Activated CD4-positive, alpha-beta T cell treated with anti-CD3 and anti-CD28 coated beads for 48 hours (primary cell): ENCODE measurements around the gene GPC6.

Experiments used
- DNase-seq: peaks from one replicate; pipeline ENCODE4 v3.0.0-alpha.2; 2020

The GPC6 gene

DNA sequence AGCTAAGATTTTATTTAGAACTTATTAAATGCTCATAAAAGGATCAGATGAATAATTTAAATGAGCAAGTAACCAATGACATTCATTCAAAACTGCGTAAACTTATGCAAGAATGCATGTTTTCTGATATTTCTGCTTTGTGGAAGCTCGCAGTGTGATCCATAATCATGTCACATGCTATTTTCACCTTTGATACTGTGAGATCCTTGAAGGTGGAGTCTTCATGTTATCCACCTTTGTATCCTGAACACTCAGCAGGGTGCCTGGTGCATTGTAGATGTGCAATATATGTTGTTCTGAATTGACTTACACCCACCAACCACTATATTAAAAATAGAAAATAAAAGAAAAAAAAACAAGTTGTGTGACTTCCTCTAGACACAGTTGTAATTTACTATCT is 919.4 kb downstream of the GPC6 start:
- no peak for DNase-seq

DNA sequence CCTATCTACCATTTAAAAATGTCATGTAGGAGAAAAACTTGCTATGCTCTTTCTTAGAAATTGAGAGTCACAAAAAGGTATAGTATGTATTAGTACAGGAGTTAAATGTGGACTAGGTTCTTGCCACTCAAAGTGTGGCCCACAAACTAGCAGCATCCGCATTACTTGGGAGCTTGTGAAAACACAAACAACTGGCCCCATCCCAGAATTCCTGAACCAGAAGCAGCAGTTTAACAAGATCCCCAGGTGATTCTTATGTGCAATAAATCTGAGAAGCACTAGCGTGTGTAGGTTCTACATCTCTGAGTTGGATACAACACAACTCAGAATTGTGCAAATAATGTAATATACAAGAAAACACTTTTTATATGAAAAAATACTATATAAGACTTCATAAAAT is 927.0 kb downstream of the GPC6 start:
- DNase-seq = no peak

DNA sequence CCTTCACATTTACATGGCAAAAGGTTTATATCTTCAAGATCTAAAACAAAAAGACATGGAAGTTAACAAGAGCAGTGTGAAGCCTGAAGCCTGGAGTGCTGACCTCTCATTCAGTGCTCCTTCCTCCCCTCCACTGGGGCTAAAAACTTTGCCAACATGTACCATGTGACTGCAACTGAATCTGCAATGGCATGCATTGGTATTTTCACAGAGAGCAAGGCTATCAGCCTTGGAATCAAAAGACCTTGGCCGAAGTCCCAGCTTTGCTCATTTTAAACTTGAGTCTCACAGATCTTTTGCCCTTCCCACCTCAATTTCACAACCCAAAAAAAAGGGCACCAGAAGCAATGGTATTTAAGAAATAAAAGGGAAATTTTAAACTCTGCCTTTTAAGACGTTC is 927.8 kb downstream of the GPC6 start:
- no peak for DNase-seq

DNA sequence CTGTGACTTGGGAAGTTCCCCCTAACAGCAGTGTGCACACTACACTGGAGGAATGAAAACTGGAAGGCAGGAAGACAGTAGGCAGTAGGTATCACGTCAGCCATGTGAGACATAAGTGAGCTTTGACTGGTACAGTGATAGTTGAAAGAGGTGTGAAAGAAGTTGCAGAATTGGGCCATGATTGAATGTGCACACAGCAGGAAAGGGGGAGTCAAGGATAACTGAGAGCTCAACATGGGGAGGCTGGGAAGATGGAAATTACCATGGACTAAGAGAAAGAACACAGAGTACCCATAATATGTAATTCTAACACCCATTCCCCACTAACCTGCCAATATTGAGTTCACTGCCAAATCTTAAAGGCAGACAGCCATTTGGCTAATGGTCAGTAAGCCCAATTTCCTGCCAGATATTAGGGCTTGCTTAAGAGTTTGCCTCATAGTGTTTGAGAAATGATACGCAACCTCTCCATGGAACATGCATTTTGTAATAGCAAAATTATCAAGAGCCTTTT is 931.2 kb downstream of the GPC6 start:
- no peak for DNase-seq

DNA sequence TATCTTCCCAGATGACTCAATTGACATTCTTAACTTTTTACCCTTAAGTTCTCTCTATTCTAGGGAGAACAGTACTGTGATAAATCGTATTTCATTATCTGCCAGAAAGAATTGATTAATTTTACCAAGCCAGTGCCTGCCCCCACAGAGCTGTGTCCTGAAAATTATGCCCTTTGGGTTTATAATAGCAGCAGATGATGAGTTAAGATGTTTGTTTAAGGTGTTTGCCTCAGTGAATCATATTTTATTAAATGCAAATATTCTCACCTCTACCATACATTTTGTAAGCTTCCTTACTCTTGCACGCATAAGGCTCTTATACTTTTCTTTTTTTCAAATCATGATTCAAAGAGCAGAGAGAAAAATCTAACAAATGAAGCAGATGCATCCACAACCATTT is 934.3 kb downstream of the GPC6 start:
- no peak for DNase-seq

DNA sequence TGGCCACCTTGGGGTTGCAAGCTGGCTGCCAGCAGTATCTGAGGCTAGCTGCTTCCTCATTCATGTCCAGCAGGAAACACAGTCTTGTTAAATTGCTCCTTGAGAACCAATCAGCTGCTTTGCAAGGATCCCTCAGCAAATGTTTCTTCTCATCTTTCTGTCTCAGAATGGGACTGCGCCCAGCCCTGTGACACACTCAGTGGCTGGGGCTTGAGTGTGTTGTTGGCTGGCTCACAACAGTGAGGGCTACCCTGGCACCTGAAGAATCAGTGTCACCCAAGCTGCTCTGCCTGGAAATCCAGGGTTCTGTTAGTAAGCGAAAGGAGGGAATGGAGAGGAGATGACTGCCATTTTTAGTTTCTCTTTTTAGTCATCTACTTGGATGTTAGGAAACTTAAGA is 935.7 kb downstream of the GPC6 start:
- no peak for DNase-seq

DNA sequence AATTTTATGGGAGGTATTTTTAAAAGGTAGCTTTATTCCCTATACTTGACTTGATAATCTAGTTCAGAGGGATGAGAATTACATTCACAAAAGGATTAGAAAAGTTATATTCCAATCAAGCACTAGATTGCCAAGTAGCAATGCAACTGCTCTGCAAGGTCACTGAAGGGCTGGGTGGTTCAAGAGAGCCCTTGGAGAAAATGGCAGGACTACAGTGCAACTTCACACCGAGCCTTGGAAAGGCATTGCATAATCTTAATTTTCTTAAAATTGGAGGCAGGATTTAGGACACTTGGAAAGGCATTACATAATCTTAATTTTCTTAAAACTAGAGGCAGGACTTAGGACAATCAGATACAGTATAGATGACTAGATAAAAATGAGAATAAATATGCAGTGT is 936.9 kb downstream of the GPC6 start:
- no peak for DNase-seq

DNA sequence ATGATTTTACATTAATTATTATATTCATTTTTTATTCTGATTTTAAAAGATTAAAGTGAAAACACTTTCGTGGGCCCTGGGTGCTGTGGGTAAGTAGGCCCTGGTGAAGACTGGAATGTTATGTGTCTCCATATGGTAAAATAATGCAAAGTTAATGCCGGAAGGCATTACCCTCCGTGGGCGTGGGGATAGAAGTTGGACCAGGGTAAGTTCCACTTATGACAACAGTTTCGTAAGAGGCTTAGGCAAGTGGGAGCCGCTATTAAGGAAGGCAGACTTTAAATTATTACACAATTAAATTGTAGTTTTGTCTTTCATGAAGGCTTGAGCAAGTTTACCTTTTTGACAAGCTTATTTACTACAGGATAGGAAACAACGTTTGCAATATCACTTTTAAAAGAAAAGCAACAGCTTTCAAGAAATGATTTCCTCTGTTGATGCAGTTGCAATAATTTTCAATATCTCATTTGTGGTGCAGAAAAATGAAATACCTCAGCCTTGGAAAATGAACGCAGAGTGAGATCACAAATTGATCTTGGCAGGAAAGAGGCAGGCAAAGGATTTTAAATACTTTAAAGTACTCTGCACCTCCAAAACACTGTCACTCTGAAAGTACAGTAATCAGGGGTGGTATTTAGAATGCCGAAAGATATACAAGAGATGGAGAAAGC is 942.3 kb downstream of the GPC6 start:
- no peak for DNase-seq

DNA sequence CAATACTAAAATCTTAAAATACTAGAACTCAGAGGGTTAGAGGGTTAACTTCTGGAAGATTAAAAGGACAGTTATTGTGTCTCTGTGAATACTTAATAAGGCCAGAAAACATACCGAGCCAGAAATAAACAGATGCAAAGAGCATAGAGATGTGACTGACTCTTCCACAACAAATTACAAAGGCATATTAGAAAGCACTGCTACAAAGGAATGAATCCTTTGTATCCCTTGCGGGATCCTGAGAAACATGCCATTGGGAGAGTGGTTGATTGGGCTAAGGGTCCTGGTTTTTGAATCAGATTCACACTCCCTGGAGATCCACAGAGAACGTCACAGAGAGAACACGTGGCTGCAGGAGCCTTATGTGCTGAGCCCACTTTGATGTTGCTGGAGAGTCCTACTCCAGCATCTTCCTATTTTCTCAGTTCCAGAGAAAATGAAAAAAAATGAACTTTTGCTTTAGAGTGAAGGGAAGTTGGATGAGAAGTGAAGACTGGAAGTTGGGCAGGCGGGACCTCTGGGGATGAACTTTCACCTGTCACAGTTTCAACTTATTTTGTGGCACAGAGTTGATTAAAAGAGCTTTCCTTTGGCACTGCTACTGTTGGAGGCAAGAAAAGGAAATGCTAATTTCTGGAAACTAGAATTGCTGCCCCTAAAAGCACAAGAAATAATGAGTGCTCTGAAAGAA is 943.0 kb downstream of the GPC6 start:
- DNase-seq = no peak

DNA sequence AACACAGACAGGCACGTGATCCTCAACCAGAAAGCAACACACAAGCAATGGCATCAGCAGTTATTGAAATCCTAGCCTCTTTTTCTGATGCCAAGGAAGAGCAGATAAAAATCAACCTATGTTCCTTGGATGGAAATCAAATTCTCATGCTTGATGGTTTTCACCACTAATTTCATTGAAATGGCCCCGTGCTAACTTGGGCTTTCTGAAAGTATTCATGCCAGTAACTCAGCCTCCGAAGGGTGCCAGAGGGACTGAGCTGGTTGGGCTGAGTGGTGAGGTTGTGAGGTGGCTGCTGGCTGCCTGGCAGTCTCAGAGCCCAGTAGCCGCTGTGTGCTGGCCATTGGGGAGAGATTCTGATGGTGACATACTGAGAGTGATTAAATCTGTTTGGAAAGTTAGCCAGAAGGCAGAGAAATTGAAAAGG is 943.6 kb downstream of the GPC6 start:
- DNase-seq = no peak

DNA sequence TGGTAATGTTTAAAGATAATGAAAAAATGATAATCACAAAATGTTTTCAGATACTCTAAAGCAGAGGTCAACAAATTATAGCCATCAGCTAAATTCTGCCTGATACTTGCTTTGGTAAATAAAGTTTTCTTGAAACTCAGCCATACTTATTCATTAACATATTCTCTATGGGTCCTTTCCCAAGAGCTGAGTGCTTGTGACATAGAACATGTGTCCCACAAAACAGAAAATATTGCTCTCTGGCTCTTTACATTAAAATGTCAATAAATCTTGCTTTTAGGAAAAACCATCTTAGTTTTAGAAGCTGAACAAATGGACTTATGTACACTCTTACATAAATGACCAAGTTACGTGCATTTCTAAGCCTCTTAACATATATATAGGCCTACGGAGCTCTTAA is 945.8 kb downstream of the GPC6 start:
- no peak for DNase-seq

DNA sequence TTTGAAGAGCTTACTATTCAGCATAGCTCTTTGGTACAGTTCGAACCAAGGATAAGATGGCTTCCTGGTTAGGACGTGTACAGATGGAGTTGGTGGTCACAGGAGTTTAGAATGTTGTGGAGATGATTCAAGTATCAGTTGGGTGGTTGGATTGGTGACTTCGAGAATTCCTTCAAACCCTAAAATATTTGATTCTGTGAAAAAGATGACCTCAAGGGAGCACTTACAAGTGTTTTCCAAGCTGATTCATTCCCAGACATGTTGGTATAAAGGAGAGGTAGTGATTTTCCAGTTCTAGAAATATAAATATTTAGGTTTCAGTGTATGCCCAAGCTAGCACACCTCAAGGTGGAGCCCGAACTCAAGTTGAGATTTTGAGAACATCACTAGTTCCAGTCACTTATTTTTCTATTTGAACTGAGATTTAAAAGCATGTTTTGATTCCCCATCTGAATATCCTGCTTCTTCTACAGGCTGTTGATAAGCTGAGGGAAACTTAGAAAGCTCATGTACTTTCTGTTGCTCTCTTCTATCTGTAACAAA is 946.8 kb downstream of the GPC6 start:
- no peak for DNase-seq

DNA sequence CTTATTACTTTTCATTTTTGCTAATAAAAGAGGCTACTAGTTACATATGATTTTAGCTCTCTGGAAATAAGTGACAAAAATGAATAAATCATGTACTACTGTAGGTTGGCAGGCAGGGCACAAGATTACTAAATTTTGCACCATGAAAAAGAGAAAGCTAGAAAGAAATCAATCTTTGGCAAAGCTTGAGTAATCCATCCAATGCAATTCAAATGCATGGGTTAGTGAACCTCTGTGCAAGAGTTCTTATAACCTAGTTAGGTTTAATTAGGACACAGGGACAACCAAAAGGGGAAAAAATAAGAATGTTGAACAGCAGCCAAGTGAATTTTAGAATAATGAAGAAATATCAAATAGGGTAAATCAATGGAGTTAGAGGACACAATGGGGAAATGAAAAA is 947.4 kb downstream of the GPC6 start:
- DNase-seq = no peak

DNA sequence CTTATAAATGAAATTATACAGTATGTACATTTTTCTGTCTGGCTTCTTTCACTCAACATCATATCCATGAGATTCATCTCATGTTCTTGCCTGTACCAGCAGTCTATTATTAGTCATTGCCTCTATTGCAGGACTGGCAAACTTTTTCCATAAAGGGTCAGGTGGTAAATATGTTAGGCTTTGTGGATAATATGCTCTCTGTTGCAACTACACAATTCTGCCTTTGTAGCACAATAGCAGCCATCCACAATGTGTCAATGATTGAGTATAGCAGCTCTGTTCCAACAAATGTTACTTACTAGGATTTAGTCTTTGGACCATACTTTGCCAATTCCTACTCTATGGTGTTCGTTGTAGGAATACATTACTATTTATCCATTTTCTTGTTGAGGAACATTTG is 948.5 kb downstream of the GPC6 start:
- no peak for DNase-seq

DNA sequence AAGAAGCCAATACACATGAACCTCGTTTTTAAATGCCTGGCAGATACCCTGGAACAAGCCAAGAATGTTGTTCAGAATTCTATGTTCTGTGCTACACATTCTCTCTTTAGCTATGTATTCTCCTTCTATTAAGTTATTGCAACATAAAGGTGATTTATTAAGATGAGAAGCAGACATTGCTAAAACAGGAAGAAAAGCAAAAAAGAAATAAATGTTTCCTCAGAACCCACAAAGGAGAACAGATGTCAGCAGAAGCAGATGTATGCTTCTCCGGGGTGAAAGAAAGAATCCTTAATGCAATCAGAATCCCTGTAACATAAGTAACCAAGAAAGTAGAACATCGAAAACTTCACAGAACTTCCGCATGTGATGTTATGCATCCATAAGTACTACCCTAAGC is 950.0 kb downstream of the GPC6 start:
- DNase-seq = no peak

DNA sequence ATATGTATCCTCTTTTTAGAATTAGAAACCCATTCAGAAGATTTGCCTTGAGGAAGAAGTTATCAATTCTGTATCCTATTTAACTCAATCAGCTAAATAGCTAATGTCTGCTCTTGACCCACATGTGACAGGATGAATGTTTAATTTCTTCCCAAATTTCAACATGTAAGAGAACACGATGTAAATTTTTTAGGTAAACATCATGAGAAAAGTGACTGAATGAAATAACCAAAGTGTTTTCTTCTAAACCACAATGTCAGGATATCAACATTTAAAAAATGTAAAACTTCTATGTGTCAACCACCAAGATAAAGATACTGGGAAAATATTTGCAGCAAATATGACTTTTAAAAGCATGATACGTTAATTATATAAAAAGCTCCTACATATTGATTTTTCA is 950.4 kb downstream of the GPC6 start:
- no peak for DNase-seq

DNA sequence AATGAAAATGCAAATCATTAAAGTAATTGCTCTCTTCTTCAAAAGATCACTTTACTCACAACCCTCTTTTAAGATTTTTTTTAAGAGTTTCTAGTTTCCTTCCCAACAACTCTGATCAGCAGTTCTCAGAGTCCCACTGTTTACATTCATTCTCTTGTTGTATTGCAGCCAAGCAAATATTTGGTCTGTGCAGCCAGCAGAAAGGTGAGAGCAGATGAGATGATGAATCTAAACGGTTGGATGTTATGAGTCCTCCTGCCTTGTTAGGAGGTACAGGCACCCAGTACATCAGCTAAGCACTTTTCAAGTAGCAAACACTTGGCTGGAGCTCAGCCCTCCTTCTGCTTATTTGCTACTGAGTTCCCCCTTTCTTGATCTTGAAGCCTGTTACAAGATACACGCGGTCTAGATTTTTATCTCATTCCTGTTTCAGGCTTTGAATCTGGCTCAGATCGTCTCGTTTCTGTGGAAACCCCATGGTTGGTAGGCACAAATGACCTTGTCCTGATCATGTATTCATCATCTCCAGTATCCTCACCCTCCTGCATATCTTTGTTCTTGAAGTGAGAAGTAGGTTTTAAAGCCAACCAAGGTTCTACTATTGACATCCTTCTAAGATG is 952.1 kb downstream of the GPC6 start:
- DNase-seq = no peak

DNA sequence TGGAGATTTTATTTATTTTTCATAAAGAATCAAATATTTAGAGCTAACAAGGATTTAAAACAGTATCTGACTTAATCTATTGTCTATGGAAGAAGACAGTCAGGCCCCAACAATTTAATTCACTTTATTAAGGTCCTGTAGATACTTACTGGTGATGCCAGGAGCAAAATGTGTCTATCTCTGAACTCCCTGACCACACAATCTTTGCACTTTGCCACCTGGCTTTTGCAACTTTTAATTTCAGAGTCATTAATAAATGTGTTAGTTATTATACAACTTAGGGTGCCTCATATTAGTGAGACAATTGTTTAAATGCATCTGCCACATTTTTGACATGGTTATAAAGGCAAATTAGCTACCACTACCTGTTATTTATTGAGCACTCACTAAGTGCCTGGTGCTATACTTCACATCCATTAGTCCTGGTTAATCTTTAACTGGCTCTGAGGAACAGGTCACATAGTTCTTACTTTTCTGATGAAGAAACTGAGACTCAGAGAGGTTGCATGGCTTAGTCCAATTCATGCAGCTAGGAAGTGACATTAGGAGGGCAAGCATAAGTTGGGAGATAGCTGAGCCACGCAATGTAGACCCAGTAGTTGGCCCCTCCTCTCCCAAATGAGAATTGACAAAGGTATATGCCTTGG is 955.0 kb downstream of the GPC6 start:
- DNase-seq = no peak

DNA sequence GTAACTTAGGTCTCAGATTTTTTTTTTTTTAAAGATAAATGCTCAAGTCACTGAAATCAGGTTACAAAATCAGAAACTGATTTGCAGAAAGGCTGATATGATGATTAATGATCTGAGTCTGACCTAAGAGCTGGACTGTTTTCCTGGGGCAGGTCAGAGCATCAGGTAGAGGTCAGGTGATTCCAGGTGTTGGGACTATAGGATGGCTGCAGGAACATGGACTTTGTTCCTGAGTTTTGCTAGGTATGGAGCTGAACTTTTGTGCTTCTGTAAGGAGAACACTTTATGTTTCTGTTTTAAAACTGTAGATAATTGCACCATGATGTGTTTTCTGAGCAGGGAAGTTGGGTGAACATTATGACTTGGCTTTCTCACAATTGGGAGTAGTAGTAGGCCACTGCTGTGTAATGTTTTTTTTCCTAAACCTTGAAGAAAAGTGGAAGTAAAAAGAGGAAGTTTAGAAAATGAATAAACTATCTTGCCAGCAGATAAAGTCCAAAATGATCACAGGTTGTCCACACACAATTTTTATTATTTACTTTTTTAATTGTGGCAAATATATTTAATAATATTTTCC is 955.7 kb downstream of the GPC6 start:
- DNase-seq = no peak

DNA sequence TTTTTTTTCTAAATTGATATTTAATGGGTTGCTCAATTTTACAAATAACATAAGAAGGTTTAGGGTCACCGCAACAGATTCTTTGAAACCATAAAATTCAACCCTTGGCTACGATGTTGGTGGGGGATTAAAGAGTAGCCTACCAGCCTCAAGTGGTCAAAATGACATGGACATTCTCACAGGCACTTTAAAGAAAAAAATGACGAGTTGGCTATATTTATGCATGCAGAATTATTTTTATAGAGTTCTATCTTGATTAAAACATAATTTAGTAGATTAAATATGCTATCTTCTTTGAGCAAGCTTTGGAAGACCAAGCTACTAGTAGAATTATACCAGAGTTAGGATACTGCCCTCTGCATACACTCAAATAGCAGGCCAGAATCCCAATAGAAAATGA is 959.9 kb downstream of the GPC6 start:
- no peak for DNase-seq

DNA sequence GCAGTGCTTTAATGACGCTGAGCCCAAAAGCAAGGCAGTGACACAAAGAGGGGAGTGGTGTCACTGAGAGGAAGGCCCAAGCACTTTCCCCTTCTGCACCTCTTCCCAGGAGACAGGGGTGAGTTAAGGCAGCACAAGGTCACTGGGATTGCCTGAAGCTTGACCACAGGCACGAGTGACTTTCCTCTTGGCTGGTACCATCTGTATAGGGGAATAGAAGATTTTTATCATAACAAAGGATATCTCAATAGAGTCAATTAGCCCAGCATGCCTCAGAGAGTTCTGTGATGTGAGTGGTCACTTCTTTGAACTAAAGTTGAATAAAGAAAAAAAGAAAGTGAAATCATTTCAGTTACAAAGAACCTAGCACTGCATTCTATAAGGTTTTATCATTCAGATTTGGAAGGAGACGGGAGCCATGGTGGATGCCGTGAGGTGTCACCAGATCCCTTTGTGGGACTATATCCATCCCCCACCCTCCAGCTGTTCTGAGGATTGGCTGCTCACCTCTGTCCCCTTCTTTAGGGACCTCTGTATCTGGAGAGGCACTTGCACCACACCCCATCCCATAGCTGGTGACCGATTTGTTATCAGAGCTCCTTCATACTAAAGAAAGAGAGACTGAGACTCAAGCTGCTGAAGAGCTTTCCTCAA is 961.7 kb downstream of the GPC6 start:
- DNase-seq = no peak

DNA sequence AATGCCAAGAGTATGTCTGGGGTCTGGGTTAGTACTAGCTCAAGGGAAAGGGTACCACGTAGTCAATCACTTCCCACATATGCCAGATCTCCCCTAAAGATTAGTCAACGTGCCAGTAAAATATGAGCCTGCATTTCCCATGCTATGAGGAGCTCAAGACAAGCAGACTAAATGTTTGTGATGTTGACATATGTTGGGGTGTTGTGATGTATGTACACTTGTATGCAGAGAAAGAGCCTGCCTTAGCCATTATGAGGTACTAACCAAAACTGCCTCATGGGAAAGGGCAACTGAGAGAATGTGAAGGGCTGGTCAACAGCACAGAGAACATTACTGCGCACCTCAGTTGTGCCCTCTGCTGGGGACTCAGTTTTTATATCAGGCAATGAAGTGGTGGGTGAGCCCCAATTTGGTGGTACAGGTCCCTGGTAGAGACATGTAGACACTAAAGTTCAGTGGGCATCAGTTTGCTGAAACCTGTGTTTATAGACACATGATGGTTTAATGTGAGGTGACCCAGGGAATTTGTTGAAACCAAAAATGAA is 965.9 kb downstream of the GPC6 start:
- DNase-seq = peak; percentile 22
